ENCODE data around the gene CDH3. TPM values are rescaled to one million over a fixed set of nuclear protein-coding genes. Genes with fewer than 3 reads are reported as not detected.
"Not testable (repeated sequence)": the region's sequence is repeated elsewhere in the genome, so short reads cannot be mapped to it uniquely, and the experiment has no call there.

The CDH3 gene
- total RNA-seq, 1 donor = 0.27 TPM

DNA sequence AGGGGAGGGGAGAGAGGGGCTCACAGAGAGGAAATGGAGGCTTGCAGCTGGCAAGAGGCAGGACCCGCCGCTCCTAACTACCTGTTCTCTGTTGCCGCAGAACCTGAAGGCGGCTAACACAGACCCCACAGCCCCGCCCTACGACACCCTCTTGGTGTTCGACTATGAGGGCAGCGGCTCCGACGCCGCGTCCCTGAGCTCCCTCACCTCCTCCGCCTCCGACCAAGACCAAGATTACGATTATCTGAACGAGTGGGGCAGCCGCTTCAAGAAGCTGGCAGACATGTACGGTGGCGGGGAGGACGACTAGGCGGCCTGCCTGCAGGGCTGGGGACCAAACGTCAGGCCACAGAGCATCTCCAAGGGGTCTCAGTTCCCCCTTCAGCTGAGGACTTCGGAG lies 53.0 kb downstream of the CDH3 start:
- no peak for DNase-seq (ENCODE audit: low read depth in 2 of 3, low spot score in 2 of 3)

DNA sequence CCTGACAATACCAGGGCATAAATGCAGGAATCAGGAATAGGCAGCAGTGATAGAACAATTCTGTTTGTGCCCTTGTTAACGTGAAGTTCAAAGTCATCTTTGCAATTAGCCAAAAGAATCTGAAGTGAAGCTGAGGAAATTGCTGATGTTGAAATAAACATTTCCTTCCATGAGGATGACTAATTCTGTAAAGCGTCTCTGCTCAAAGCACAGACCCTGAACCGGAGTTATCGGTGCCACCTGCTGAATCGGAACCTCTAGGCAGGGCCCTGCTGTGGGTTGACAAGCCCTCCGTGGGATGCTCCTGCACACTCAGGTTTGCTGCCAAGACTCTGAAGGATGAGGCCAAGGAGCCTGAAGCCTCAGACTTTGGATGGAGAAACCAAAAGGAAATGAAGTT lies 55.0 kb downstream of the CDH3 start:
- peak in 1 of 3 donors; percentile 22 for DNase-seq (ENCODE audit: low read depth in 2 of 3, low spot score in 2 of 3)

DNA sequence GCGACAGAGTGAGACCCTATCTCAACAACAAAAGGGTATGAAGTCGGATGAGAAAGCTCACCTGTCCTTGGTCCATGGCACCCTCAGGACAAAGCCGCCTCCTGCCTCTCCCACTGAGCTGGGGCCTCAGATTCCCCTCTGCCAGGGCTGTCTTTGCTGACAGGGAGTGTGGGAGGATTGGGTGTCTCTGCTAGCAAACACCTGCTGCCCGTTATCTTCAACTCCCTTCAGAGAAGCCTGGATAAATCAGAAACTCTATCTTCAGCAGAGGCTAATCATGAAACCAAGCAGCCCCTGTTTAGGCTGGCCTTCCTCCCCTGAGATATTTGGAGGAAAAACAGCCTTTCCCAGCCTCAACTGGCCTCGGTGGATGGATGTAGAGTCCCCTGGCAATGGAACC lies 55.7 kb downstream of the CDH3 start:
- no peak for DNase-seq (ENCODE audit: low read depth in 2 of 3, low spot score in 2 of 3)

DNA sequence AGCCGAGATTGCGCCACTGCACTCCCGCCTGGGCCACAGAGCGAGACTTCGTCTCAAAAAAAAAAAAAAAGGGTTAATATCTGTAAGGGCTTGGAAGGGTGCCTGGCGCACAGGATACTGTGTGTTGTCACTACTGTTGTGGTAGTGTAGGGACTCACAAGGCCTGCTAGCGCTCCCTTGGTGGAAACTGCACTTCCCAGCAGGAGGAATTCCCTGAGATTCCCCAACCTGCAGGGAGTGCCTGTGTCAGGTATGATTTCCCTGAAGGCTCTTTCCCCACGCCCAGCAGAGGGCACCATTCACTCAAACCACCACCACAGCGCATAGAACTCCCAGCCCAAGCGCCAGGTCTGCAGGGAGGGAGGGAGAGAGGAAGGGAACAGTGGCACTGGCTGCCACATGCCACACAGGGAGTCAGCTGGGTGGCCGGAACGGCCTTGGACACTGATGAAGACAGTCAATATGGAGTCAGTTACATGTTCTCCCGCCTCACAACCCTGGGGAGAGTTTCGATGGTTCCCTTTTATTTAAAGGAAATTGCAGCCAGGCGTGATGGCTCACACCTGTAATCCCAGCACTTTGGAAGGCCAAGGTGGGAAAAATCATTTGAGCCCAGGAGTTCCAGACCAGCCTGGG lies 59.2 kb downstream of the CDH3 start:
- peak in 2 of 3 donors; percentile 59 to 69 for DNase-seq (ENCODE audit: low read depth in 2 of 3, low spot score in 2 of 3)

DNA sequence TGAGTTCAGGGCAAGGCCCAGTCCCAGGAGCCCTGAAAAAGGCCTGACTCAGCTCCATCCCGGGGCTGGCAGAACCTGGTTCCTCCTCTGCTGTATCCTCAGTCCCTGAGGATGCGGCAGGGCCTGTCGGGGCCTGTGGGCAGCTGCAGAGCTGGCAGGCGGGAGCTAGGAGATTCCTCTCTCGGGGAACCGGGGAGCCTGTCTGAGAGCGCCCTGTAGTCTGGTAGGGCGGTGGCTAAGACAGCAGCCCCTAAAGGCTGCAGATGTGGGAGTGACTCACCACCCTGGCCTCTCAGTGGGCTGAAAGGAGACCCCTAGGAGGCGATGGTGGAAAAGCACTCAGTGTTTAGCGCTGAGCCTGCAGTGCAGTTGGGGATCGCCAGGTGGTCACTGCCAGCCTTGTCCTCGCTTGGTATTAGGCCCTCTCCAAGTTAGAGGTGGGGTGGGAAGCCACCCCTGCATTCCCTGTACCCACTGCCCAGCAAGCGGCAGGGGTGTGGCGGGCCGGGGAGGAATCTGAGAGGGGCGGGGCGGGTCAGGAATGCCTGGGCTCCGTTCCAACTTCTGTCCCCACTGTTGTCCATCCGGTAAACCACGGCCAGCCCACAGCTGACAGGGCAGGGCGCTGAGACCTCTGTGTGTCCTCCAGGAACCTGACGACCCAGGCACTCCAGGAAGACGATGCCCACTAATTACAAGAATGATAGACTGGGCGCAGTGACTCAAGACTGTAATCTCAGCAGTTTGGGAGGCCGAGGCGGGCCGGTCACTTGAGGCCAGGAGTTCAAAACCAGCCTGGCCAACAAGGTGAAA lies 62.4 kb downstream of the CDH3 start:
- no peak for DNase-seq (ENCODE audit: low read depth in 2 of 3, low spot score in 2 of 3)

DNA sequence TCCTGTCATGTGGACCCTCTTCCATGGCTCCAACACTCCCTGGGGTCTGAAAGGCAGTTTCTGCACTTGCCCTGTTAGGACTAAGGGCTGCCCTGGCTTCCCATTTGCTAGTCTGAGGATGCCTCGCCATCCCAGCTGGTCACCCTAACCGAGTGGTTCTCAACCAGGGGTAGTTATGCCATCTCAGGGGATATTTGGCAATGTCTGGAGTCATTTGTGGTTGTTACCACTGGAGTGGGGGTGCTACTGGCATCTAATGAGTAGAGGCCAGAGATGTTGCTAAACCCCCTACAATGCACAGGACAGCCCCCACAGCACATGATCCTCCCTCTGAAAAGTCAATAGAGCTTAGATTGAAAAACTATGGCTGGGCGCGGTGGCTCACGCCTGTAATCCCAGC lies 65.1 kb downstream of the CDH3 start:
- DNase-seq (ENCODE audit: low read depth in 2 of 3, low spot score in 2 of 3) = no peak

DNA sequence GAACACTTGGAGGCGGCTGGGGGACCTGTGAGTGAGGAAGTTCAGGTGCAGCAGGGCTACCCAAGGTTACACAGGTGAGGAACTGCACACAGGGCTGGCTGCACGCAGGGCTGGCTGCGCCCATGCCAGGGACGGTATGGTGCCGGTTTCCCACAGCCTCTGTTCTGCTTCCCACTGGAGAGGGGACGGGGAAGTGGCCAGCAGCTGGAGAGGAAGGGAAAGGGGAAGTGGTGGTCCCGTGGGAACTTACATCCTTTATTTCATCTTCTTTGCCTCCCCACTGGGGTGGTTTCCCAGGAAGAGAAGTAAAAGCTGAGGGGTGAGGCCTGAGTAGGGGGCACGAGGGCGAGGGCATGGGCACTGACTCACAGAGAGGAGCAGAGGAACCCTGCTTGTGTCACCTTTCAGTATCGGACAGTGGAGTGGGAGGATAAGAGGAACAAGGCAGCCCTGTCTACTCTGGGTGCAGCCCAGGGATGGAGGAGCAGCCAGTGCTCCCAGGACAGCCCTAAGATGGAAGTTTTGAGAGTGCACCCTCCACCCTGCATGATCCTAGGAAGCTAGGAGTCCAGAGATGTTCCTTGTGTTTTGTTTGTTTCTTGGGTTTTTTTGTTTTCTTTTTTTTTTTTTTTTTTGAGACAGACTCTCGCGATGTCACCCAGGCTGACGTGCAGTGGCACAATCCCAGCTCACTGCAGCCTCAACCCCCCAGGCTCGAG lies 66.5 kb downstream of the CDH3 start:
- DNase-seq (ENCODE audit: low read depth in 2 of 3, low spot score in 2 of 3) = peak in 2 of 3 donors; percentile 41 to 46

DNA sequence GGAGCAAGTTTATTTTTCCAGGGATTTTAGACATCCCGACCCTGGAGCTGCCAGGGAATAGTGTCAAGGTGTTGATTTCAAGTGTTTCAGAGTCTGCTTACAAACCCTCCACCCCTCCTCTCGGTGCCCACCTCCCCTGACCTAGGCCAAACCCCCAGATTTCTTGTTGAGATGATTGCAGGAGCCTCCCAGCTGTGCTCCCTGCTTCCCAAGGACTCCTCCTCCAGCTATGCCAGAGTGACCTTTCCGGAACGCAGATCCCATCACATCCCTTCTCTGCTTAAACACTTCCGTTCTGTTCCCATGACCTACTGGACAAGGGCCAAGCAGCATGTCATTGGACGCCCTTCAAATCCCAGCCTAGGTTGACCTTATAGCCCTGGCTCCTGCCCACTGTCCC lies 68.3 kb downstream of the CDH3 start:
- DNase-seq (ENCODE audit: low read depth in 2 of 3, low spot score in 2 of 3) = no peak

DNA sequence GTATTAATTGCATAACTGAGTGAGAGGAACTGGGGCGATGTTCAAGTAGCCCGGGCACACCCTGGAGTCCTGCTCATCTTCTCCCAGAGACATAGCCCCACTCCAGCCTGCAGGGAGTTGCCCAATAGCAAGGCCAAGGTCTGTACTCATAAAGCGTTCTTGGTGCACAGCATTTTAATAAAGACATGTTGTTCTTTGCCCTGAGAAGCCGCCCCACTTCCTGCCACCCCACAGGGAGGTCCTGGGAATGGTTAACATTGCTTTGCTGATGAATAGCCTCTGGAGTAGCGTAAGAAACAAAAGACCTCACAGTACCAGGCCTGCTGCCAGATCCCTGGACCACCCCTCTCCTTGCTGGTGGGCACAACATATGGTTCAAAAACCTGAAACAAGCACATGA lies 70.4 kb downstream of the CDH3 start:
- DNase-seq (ENCODE audit: low read depth in 2 of 3, low spot score in 2 of 3) = no peak

DNA sequence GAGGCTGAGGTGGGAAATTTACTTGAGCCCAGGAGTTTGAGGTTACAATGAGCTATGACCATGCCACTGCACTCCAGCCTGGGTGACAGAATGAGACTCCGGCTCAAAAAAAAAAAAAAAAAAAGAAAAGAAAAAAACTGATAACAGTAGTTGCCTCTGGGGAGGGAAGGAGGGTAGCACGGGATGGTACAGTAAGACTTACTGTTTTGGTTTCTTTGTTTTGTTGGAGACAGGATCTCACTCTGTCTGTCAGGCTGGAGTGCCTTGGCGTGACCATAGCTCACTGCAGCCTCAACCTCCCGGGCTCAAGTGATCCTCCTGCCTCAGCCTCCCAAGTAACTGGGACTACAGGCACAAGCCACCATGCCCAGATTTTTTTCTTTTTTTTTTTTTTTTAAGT lies 71.4 kb downstream of the CDH3 start:
- DNase-seq (ENCODE audit: low read depth in 2 of 3, low spot score in 2 of 3) = not testable (repeated sequence)

DNA sequence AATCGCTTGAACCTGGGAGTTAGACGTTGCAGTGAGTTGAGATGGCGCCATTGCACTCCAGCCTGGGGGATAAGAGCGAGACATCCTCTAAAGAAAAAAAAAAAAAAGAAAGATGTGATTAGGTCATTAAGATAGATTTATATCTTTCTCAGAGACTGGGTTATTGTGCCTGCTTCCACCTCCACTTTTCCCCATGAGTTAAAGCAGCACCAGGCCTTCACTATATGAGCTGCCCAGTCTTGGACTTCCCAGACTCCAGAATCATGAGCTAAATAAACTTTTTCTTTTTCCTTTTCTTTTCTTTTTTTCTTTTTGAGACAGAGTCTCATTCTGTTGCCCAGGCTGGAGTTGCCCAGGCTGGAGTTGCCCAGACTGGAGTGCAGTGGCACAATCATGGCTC lies 72.6 kb downstream of the CDH3 start:
- DNase-seq (ENCODE audit: low read depth in 2 of 3, low spot score in 2 of 3) = no peak

DNA sequence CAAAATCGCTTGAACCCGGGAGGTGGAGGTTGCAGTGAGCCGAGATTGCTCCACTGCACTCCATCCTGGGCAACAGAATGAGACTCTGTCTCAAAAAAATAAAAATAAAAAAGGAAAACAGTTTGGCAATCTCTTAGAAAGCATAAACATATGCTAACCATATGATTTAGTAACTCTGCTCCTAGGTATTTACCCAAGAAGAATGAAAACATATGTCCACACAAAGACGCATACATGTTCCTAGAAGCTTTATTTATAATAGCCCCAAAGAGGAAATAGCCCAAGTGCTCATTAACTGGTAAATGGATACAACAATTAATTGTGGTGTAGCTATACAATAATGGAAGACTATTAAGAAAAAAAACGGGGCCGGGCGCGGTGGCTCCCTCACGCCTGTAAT lies 73.5 kb downstream of the CDH3 start:
- no peak for DNase-seq (ENCODE audit: low read depth in 2 of 3, low spot score in 2 of 3)

DNA sequence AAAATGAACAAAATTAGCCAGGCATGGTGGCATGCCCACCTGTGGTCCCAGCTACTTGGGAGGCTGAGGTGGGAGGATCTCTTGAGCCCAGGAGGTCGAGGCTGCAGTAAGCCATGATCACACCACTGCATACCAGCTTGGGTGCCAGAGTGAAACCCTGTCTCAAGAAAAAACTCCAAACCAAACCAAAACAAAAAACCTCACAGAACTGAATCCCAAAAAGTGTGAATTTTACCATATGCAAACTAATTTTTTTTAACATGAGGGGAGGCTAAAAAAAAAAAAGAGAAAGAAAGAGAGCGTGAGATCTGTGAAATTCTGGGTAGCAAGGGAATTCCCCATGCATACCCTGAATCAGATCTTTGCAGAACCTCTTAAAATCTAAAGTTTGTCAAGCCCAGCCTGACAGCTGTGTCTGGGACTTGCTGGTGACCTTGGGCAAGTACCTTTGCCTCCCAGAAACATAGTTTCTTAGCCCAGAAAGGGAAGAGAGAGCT lies 74.9 kb downstream of the CDH3 start:
- DNase-seq (ENCODE audit: low read depth in 2 of 3, low spot score in 2 of 3) = no peak

DNA sequence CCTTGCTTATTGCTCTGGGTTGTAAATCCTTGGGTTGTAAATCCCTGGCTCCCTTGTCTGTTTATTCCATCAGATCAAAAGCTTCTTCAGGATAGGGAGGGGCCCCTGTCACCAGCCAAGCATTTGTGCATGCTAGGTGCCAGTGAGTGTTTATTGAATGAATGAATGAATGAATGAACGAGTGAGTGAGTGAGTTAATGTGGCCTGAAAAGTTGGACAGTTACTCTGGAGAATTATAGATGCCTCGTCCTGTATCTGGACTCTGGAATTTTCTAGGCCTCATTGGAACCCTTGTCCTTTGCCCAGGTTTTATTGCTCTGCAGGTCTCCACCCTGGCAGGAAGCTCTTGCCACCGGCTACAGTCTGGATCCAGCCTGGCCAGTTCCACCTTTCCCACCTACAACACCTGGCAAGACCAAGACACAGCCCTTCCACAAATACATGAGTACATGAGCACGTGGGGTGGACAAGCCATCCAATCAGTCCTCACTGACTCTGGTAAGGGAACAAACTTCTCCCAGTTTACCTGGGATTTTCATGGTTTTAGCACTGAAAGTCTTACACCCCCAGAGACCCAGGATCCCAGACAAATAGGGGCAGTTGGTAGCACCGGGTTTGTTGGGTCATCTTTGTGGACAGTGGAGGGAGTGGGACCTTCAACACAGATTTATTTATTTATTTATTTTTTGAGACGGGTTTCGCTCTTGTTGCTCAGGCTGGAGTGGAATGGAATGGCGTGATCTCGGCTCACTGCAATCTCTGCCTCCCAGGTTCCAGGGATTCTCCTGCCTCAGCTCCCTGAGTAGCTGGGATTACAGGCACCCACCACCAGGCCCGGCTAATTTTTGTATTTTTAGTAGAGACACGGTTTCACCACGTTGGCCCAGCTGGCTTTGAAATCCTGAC lies 77.3 kb downstream of the CDH3 start:
- no peak for DNase-seq (ENCODE audit: low read depth in 2 of 3, low spot score in 2 of 3)

DNA sequence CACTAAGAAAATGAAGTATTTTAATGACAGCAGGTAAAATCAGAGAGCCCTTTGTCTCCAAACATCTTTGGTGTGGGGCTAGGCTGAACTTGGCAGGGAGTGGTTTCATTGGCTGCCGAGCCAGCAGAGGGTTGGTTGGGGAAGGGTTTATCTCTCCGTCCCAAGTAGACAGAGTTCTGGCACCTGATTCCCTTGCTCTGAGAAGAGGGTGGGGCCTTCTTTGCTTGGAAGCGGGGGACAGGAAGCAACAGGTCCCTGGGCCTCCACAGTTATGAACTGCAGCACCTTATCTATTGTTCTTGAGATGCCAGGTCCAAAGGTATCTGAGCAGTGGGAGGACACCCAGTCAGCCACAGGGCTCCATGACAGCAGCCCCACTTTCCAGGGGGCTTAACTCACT lies 79.7 kb downstream of the CDH3 start:
- DNase-seq (ENCODE audit: low read depth in 2 of 3, low spot score in 2 of 3) = no peak

DNA sequence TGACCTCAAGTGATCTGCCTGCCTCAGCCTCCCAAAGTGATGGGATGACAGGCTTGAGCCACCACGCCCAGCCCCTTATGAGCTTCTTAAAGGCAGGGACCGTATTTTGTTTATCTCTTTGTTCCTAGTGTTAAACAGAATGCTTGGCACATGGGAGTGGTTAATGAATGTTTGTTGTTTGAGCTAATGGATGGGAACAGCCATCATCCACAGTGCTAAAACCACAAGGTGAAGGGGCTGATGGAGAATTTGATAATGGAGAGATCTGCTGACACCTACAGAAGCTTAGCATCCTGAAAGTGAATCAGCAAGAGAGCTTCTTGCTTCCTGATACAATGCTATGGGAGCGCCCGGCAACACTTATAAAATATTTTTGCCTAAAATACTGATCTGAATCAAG lies 83.4 kb downstream of the CDH3 start:
- DNase-seq (ENCODE audit: low read depth in 2 of 3, low spot score in 2 of 3) = no peak

DNA sequence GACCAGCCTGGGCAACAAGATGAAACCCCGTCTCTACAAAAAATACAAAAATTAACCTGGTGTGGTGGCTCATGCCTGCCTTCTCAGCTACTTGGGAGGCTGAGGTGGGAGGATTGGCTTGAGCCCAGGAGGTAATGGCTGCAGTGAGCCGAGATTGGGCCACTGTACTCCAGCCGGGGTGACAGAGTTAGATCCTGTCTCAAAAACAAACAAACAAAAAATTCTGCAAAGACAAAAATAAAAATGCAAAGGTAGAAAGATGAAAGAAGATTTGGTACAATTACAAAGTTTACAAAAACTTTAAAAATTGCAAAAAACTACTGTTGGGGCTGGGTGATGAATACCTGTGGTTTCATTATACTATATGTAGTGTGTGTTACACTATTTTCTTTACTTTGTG lies 86.5 kb downstream of the CDH3 start:
- DNase-seq (ENCODE audit: low read depth in 2 of 3, low spot score in 2 of 3) = no peak

DNA sequence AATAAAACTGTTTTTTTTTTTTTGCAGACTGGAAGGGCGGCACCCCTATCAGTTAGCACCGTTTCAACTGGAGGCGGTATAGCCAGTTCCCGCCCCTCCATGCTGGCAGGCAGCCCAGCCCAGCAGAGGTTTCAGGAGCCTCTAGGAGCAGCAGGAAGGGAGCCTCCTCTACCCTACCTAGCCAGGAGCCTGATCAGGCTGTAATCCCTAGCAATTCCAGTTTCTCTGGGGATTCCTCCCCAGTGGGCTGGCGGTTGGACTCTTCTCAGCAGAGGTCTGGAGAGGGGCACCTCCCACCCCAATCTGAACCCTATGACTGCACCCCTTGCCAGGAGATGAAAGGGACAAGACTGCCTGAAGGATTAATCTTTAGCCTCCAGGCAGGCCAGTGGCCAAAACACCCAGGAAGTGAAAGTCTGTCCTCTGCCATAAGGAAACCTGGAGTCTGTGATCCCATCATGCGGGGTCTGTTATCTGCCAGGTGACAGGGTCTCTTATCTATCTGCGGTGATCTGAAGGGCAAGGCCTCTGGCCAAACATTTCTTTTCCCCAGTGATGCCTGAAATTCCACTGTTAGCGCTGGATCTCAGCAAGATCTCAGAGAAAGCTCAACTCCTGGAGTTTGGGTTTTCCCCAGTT lies 87.1 kb downstream of the CDH3 start:
- no peak for DNase-seq (ENCODE audit: low read depth in 2 of 3, low spot score in 2 of 3)

DNA sequence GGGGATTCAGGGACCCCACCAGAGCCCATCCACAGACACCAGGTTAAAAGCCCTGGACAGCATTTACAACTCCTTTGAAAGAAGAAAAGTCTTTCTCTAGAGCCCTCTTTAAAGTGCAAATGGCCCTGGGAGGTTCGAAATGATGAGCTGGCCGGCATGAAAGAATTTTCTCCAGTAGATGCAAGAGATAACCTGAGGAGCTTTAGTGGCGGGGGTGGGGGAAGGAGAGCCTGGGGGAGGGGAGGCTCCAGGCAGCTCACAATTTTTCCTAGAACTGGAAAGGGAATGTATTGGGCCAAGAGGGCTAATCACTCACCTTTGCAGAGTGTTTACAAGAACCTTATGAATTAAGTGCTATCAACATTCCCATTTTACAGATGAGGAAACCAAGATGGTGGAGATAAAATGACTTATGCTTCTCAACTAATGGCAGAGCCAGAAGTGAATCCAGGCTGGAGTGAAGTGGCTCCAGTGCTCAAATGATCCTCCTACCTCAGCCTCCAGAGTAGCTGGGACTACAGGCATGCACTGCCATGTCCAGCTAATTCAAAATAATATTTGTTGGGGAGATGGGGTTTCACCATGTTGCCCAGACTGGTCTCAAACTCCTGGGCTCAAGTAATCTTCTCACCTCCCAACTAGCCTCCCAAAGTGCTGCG lies 87.8 kb downstream of the CDH3 start:
- no peak for DNase-seq (ENCODE audit: low read depth in 2 of 3, low spot score in 2 of 3)

DNA sequence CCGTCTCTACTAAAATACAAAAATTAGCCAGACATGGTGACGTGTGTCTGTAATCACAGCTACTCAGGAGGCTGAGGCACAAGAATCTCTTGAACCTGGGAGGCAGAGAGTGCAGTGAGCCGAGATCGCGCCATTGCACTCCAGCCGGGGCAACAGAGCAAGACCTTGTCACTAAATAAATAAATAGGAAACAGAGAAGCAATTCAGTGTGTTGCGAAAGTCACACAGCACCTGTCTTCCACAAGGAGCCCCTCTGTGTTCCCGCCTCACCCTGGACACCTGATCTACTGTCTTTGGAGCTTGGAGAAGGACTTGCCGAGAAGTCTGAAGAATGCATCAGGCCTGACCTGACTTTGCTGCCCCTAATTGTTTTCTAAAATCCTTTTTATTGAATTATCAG lies 88.5 kb downstream of the CDH3 start:
- DNase-seq (ENCODE audit: low read depth in 2 of 3, low spot score in 2 of 3) = no peak
